Activated T-helper 1 cell treated with anti-CD3 and anti-CD28 coated beads, Interleukin-2, amount 50 U/mL, for 16 hours (primary cell): ENCODE data around the gene CCND1.
A peak's percentile ranks its signal among the peaks of the same experiment; 100 is the strongest.

Experiments
- DNase-seq, 2 donors: peaks; one replicate each; pipeline ENCODE4 v3.0.0-alpha.2; 2020; ENCODE audit warnings: low read depth in 1 of 2, low spot score in 1 of 2

The CCND1 gene

GRCh38 chr11:69664901-69665300 lies 23.9 kb downstream of the CCND1 start:
- DNase-seq = no peak

GRCh38 chr11:69665669-69666068 lies 24.7 kb downstream of the CCND1 start:
- DNase-seq = no peak

- DNase-seq = no peak
Measured at GRCh38 chr11:69666261-69666660, 25.3 kb downstream of the CCND1 start.

- DNase-seq = no peak
Measured at GRCh38 chr11:69666752-69667536, 26.0 kb downstream of the CCND1 start.

- DNase-seq = no peak
Measured at GRCh38 chr11:69667619-69668604, 27.0 kb downstream of the CCND1 start.

DNA sequence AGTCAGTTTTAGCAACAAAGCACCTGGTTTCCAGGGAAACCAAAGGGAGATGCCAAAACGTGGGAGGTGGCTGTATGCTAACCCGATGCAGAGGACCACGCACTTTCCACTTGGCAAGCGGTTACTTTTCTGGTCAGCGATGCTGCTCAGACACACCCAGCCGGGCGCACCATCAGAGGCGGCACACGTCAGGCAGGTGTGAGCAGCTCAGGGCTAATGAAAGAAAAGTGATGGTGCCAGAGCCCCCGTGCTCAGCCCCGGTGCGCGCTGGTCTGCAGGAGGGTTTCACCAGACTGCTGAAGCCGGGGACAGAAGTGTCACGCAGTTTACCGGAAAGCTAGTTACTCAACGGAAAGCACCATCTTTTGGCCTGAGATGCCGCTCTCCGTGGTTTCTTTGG lies 28.5 kb downstream of the CCND1 start:
- DNase-seq = no peak

- DNase-seq = peak in 1 of 2 donors; percentile 26
Measured at GRCh38 chr11:69670158-69670845, 29.3 kb downstream of the CCND1 start.

DNA sequence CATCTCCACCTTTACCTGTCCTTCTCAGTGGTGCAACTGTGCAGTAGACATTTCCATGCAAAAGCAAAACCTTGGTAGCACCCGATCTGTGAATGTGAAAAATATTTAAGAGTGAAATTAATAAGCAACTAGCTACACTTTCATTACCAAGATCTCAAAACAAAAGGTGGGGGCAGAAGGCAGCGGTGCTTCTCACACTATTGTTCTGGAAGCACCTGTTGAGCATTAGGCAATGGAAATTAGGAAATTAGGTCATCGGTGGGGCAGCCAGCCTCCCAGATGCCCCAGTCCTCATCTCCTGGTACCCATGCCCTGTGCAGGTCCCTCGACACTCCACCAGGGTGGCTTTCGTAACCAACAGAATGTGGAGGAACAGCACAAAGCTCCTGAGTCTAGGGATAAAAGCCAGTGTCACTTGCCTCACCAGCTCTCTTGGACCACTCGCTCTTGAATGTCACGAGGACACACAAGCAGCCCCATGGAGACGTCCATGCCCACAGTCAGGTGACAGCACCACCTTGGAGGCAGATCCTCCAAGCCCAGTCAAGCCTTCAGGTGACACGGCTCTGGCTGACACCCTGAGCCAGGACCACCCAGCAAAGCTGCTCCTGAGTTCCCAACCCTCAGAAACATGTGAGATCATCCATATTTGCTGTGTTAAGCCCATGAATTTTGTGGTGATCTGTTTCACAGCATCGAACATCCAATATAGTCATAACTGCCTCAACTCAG lies 30.9 kb downstream of the CCND1 start:
- no peak for DNase-seq

DNA sequence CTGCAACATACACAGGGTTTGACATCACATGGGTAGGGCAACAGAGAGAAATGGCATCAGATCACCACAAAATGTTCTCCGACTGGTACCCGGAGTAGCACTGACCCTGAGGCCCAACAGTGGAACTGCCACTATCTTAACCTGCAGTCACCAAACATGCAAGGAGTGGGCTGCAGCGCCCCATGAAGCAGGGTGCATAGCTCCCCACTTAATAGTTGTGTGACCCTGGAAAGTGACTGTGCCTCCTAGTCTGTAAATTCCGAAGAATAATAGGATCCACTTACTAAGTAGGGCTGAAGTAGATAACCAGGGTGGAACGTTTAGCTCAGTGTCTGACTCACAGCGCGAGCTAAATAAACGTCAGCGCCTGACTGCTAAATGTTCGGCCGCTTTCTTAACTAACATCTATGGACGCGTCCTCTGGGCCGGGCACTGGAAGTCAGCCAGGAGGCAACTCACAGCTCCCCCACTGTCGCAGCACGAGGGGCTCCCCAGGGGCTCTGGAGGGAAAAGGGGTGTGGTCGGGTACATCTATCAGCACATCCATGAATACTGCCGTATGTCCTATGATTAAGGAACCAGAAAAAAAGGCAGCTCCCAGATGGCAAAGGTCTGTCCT lies 33.4 kb downstream of the CCND1 start:
- DNase-seq = no peak

- DNase-seq = peak; percentile 93
Measured at GRCh38 chr11:69674886-69675714, 34.1 kb downstream of the CCND1 start, which contains the start of gene LTO1. Gene LTO1 (minus strand): TSS chr11:69675353. CDS start chr11:69675239, 114 bp downstream.

- DNase-seq = no peak
Measured at GRCh38 chr11:69677749-69678148, 36.8 kb downstream of the CCND1 start.

- no peak for DNase-seq
Measured at GRCh38 chr11:69680688-69681087, 39.7 kb downstream of the CCND1 start.

DNA sequence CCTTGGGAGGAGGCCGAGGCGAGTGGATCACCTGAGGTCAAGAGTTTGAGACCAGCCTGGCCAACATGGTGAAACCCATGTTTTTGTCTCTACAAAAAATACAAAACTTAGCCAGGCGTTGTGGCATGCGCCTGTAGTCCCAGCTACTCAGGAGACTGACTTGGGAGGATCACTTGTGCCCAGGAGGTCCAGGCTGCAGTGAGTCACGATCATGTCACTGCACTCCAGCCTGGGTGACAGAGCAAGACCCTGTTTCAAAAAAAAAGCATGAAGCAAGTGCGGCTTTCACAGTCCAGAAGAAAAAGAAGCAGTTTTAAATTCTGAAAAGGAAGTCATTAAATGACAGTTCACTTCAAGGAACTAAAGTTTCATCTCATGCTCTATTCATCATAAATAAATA lies 41.3 kb downstream of the CCND1 start:
- no peak for DNase-seq

GRCh38 chr11:69682681-69683326 lies 41.8 kb downstream of the CCND1 start:
- DNase-seq = no peak

- DNase-seq = no peak
Measured at GRCh38 chr11:69683764-69684333, 42.9 kb downstream of the CCND1 start.

- no peak for DNase-seq
Measured at GRCh38 chr11:69684651-69685050, 43.7 kb downstream of the CCND1 start.

DNA sequence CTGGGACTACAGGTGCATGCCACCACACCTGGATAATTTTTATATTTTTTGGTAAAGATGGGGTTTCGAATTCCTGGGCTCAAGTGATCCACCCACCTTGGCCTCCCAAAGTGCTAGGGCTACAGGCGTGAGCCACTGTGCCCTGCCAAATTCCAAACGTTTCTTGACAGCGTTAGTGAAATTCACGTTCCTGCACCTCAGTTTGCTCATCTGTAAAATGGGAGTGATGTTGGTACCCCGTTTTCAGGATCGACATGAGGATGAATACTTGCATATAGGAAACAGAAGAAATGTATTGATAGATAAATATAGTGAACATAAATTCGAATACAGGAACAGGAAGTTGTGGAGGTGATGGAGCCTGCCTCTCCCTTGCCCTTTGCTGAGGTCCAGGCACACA lies 44.4 kb downstream of the CCND1 start:
- no peak for DNase-seq

GRCh38 chr11:69686452-69686851 lies 45.5 kb downstream of the CCND1 start:
- no peak for DNase-seq

DNA sequence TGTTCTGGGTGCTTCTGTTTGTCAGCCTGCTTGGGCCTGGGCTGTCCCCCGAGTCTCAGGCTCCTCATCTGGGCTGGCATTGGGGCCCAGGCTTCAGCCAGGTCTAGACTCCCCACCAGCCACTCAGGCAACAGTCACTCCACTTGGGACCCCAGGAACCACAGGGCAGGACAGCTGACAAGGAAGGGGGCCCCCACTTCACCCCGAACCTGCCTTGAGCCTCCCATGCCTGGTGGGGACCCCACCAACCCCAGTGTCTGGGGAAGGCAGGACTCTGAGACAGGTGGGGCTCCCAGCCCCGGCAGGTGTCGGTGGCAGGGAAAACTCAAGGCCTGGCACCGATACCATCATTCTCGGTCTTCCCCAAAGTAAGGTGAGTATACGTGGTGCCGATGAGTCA lies 45.9 kb downstream of the CCND1 start:
- DNase-seq = no peak
